T-helper 17 cell (primary cell): Measurements from ENCODE around the gene TGFBR3. TPM values are rescaled to one million over a fixed set of nuclear protein-coding genes. Genes with fewer than 3 reads are reported as not detected.
A peak's percentile ranks its signal among the peaks of the same experiment; 100 is the strongest.
"Not testable (repeated sequence)": the region's sequence is repeated elsewhere in the genome, so short reads cannot be mapped to it uniquely, and the experiment has no call there.

ENCODE experiments used
- ATAC-seq: fragments of 150-1000 bp; cut with Tn5 transposase; 2 replicates; pipeline ENCODE4 v1.10.0; 2021; ENCODE audit warnings: mild to moderate bottlenecking, moderate library complexity
- DNase-seq, 3 donors: peaks; one replicate each; pipeline versions ENCODE4 v3.0.0 to v3.0.0-alpha.2; 2020 to 2021
- H3K9me3 ChIP-seq: one replicate; pipeline ENCODE4 v1.7.0; 2013; ENCODE audit warnings: low read length, mild to moderate bottlenecking; ENCODE audit not compliant: control insufficient read depth, poor library complexity, severe bottlenecking
- H3K27ac Mint-ChIP-seq: one replicate; pipeline ENCODE4 v1.8.0; 2022; ENCODE audit warnings: mild to moderate bottlenecking, moderate library complexity, mixed read lengths
- H3K27me3 Mint-ChIP-seq: one replicate; pipeline ENCODE4 v1.8.0; 2022; ENCODE audit warnings: mixed read lengths
- H3K36me3 Mint-ChIP-seq: one replicate; pipeline ENCODE4 v1.8.0; 2022; ENCODE audit warnings: low read depth, mixed read lengths
- H3K4me1 Mint-ChIP-seq: one replicate; pipeline ENCODE4 v1.8.0; 2022; ENCODE audit warnings: mild to moderate bottlenecking, mixed read lengths
- H3K4me3 Mint-ChIP-seq: one replicate; pipeline ENCODE4 v1.8.0; 2022; ENCODE audit warnings: mild to moderate bottlenecking, moderate library complexity, mixed read lengths
- total RNA-seq, 4 donors: library from RNA in 2 of 4; stranded (reverse) in 2 of 4; gene quantifications; one replicate each; pipeline ENCODE4 v1.2.3 and lab custom pipeline; 2022 to 2026

TGFBR3 gene
- total RNA-seq, 2 donors from 2014 or later: 21.0 to 27.6 TPM

GRCh38 chr1:91836331-91837040, 49.5 kb downstream of the TGFBR3 start:
- Mint-ChIP-seq H3K36me3 (peaks cover 3% of the 10 kb centered on the region), H3K4me1 (peaks cover 13% of the 10 kb centered on the region), H3K27me3 (no peaks in the 10 kb centered on the region), H3K4me3 (no peak overlapping the region), H3K27ac (no peak overlapping the region)
- ATAC-seq (no peak), DNase-seq (no peak)
- no peaks in the 10 kb centered on the region for H3K9me3 ChIP-seq

- Mint-ChIP-seq H3K27me3 (no peaks in the 10 kb centered on the region), H3K36me3 (peaks cover 3% of the 10 kb centered on the region), H3K4me3 (no peak overlapping the region), H3K27ac (no peak overlapping the region), H3K4me1 (peaks cover 23% of the 10 kb centered on the region)
- DNase-seq (no peak), ATAC-seq (no peak)
- H3K9me3 ChIP-seq: no peaks in the 10 kb centered on the region
Measured at GRCh38 chr1:91835087-91835521, 50.8 kb downstream of the TGFBR3 start.

- peaks cover 28% of the 10 kb centered on the region for H3K4me1 Mint-ChIP-seq
- not testable (repeated sequence) for H3K27ac Mint-ChIP-seq, H3K9me3 ChIP-seq, DNase-seq, H3K36me3 Mint-ChIP-seq, H3K4me3 Mint-ChIP-seq, ATAC-seq, H3K27me3 Mint-ChIP-seq
Measured at GRCh38 chr1:91834549-91834948, 51.4 kb downstream of the TGFBR3 start.

- no peak for ATAC-seq
- Mint-ChIP-seq H3K27ac (no peak overlapping the region), H3K4me3 (no peak overlapping the region)
Measured at GRCh38 chr1:91833946-91834345, 52.0 kb downstream of the TGFBR3 start.

GRCh38 chr1:91831132-91831930, 54.6 kb downstream of the TGFBR3 start:
- Mint-ChIP-seq H3K27ac (peak overlapping the region; percentile 56), H3K4me1 (peaks cover 31% of the 10 kb centered on the region)
- no peak for ATAC-seq

More at GRCh38 chr1:91833946-91834345, 52.0 kb downstream of the TGFBR3 start:
- DNase-seq: no peak
- Mint-ChIP-seq H3K4me1 (peaks cover 27% of the 10 kb centered on the region), H3K36me3 (peaks cover 3% of the 10 kb centered on the region), H3K27me3 (no peaks in the 10 kb centered on the region)
- H3K9me3 ChIP-seq: no peaks in the 10 kb centered on the region

GRCh38 chr1:91830242-91831131, 55.5 kb downstream of the TGFBR3 start:
- Mint-ChIP-seq H3K4me3 (no peak overlapping the region), H3K27ac (peak overlapping the region; percentile 56), H3K4me1 (peaks cover 31% of the 10 kb centered on the region), H3K36me3 (peaks cover 3% of the 10 kb centered on the region), H3K27me3 (no peaks in the 10 kb centered on the region)
- no peak for ATAC-seq
- no peaks in the 10 kb centered on the region for H3K9me3 ChIP-seq
- no peak for DNase-seq

More at GRCh38 chr1:91831132-91831930, 54.6 kb downstream of the TGFBR3 start:
- H3K4me3 Mint-ChIP-seq: no peak overlapping the region
- DNase-seq: no peak
- peaks cover 3% of the 10 kb centered on the region for H3K36me3 Mint-ChIP-seq
- H3K27me3 Mint-ChIP-seq: no peaks in the 10 kb centered on the region
- H3K9me3 ChIP-seq: no peaks in the 10 kb centered on the region

- ATAC-seq (no peak), DNase-seq (no peak)
- H3K27ac Mint-ChIP-seq: peak overlapping the region; percentile 56
- peaks cover 28% of the 10 kb centered on the region for H3K4me1 Mint-ChIP-seq
- H3K9me3 ChIP-seq: no peaks in the 10 kb centered on the region
- H3K36me3 Mint-ChIP-seq: peaks cover 3% of the 10 kb centered on the region
- no peak overlapping the region for H3K4me3 Mint-ChIP-seq
- H3K27me3 Mint-ChIP-seq: no peaks in the 10 kb centered on the region
Measured at GRCh38 chr1:91829293-91830153, 56.4 kb downstream of the TGFBR3 start.

GRCh38 chr1:91828583-91829281, 57.2 kb downstream of the TGFBR3 start:
- H3K27me3 Mint-ChIP-seq: no peaks in the 10 kb centered on the region
- H3K4me3 Mint-ChIP-seq: no peak overlapping the region
- peaks cover 27% of the 10 kb centered on the region for H3K4me1 Mint-ChIP-seq
- H3K36me3 Mint-ChIP-seq: no peaks in the 10 kb centered on the region
- DNase-seq: no peak
- H3K9me3 ChIP-seq: no peaks in the 10 kb centered on the region
- no peak overlapping the region for H3K27ac Mint-ChIP-seq
- no peak for ATAC-seq

- Mint-ChIP-seq H3K4me3 (no peak overlapping the region), H3K4me1 (peaks cover 27% of the 10 kb centered on the region), H3K36me3 (no peaks in the 10 kb centered on the region), H3K27ac (peak overlapping the region; percentile 9), H3K27me3 (no peaks in the 10 kb centered on the region)
- ATAC-seq: no peak
- DNase-seq: no peak
- H3K9me3 ChIP-seq: no peaks in the 10 kb centered on the region
Measured at GRCh38 chr1:91827459-91828321, 58.3 kb downstream of the TGFBR3 start.

GRCh38 chr1:91827087-91827458, 58.9 kb downstream of the TGFBR3 start:
- no peak for DNase-seq
- H3K4me1 Mint-ChIP-seq: peaks cover 29% of the 10 kb centered on the region

GRCh38 chr1:91826649-91827048, 59.3 kb downstream of the TGFBR3 start:
- no peak for ATAC-seq
- Mint-ChIP-seq H3K4me3 (no peak overlapping the region), H3K27me3 (no peaks in the 10 kb centered on the region), H3K4me1 (peaks cover 31% of the 10 kb centered on the region), H3K36me3 (no peaks in the 10 kb centered on the region), H3K27ac (peak overlapping the region; percentile 9)
- no peaks in the 10 kb centered on the region for H3K9me3 ChIP-seq
- no peak for DNase-seq

More at GRCh38 chr1:91827087-91827458, 58.9 kb downstream of the TGFBR3 start:
- Mint-ChIP-seq H3K27me3 (no peaks in the 10 kb centered on the region), H3K4me3 (no peak overlapping the region), H3K36me3 (no peaks in the 10 kb centered on the region), H3K27ac (peak overlapping the region; percentile 9)
- H3K9me3 ChIP-seq: no peaks in the 10 kb centered on the region
- ATAC-seq: no peak
